NCI-H1930 (cell line): ENCODE data around the gene CCND1.
"Not testable (repeated sequence)": the region's sequence is repeated elsewhere in the genome, so short reads cannot be mapped to it uniquely, and the experiment has no call there.

Experiments used
- DNase-seq, 2 experiments: peaks; one replicate each; lab custom pipeline; 2025; lab: John Stamatoyannopoulos, UW

CCND1 gene

GRCh38 chr11:69691463-69691862 lies 50.5 kb downstream of the CCND1 start:
- no peak for DNase-seq

- DNase-seq, result no peak
Measured at GRCh38 chr11:69692422-69692821, 51.5 kb downstream of the CCND1 start.

GRCh38 chr11:69694781-69695180 lies 53.8 kb downstream of the CCND1 start:
- no peak for DNase-seq

GRCh38 chr11:69695581-69695980 lies 54.6 kb downstream of the CCND1 start:
- no peak for DNase-seq

- not testable (repeated sequence) for DNase-seq
Measured at GRCh38 chr11:69695995-69696394, 55.0 kb downstream of the CCND1 start.

- DNase-seq, result no peak
Measured at GRCh38 chr11:69696749-69697468, 56.0 kb downstream of the CCND1 start.

- DNase-seq, result no peak
Measured at GRCh38 chr11:69697469-69697843, 56.5 kb downstream of the CCND1 start.

- no peak for DNase-seq
Measured at GRCh38 chr11:69697861-69698260, 56.9 kb downstream of the CCND1 start.

GRCh38 chr11:69698362-69698761 lies 57.4 kb downstream of the CCND1 start:
- DNase-seq, result no peak

- DNase-seq, result no peak
Measured at GRCh38 chr11:69699213-69699612, 58.3 kb downstream of the CCND1 start.

- no peak for DNase-seq
Measured at GRCh38 chr11:69700278-69701140, 59.6 kb downstream of the CCND1 start.

GRCh38 chr11:69702239-69702691 lies 61.3 kb downstream of the CCND1 start:
- DNase-seq, result no peak

GRCh38 chr11:69702769-69703452 lies 62.0 kb downstream of the CCND1 start:
- no peak for DNase-seq

GRCh38 chr11:69703453-69703767 lies 62.5 kb downstream of the CCND1 start:
- DNase-seq, result no peak
